ENCODE measurements around the gene CST8. TPM values are rescaled to one million over a fixed set of nuclear protein-coding genes. Genes with fewer than 3 reads are reported as not detected.
A peak's percentile ranks its signal among the peaks of the same experiment; 100 is the strongest.

CST8 gene
- total RNA-seq, 1 donor from 2014 or later: not detected

- peak; percentile 15 for DNase-seq (ENCODE audit: low read depth)
These were observed 28.6 kb downstream of the CST8 start for GRCh38 chr20:23519556-23519955.

- DNase-seq (ENCODE audit: low read depth): no peak
These were observed 29.3 kb downstream of the CST8 start for GRCh38 chr20:23520185-23520584.

GRCh38 chr20:23524146-23524545, 33.2 kb downstream of the CST8 start:
- DNase-seq (ENCODE audit: low read depth): no peak

- DNase-seq (ENCODE audit: low read depth): no peak
These were observed 35.9 kb downstream of the CST8 start for GRCh38 chr20:23526850-23527249.

- no peak for DNase-seq (ENCODE audit: low read depth)
These were observed 38.0 kb downstream of the CST8 start for GRCh38 chr20:23528867-23529431.

GRCh38 chr20:23530937-23531567, 40.1 kb downstream of the CST8 start:
- DNase-seq (ENCODE audit: low read depth): no peak

- DNase-seq (ENCODE audit: low read depth): no peak
These were observed 41.6 kb downstream of the CST8 start for GRCh38 chr20:23532533-23532932.

GRCh38 chr20:23533161-23533560, 42.2 kb downstream of the CST8 start:
- DNase-seq (ENCODE audit: low read depth): no peak

GRCh38 chr20:23534801-23535593, 44.1 kb downstream of the CST8 start:
- no peak for DNase-seq (ENCODE audit: low read depth)

GRCh38 chr20:23536328-23536974, 45.5 kb downstream of the CST8 start:
- peak; percentile 2 for DNase-seq (ENCODE audit: low read depth)

- no peak for DNase-seq (ENCODE audit: low read depth)
These were observed 46.1 kb downstream of the CST8 start for GRCh38 chr20:23537030-23537429.

GRCh38 chr20:23540624-23541023, 49.7 kb downstream of the CST8 start:
- no peak for DNase-seq (ENCODE audit: low read depth)

- no peak for DNase-seq (ENCODE audit: low read depth)
These were observed 50.4 kb downstream of the CST8 start for GRCh38 chr20:23541330-23541729.

- DNase-seq (ENCODE audit: low read depth): no peak
These were observed 50.9 kb downstream of the CST8 start for GRCh38 chr20:23541776-23542175.

- DNase-seq (ENCODE audit: low read depth): no peak
These were observed 51.9 kb downstream of the CST8 start for GRCh38 chr20:23542801-23543200.

GRCh38 chr20:23544133-23544532, 53.2 kb downstream of the CST8 start:
- no peak for DNase-seq (ENCODE audit: low read depth)

Other genes with a start within 250 kb of the CST8 start
- gene NXT1, start 140.3 kb upstream of the CST8 start, total RNA-seq: 26.1 and 28.3 TPM in 2 replicates
- gene GZF1, start 128.9 kb upstream of the CST8 start, total RNA-seq: 20.6 and 27.8 TPM in 2 replicates
- 12.8 and 14.2 TPM in 2 replicates for gene NAPB, start 69.6 kb upstream of the CST8 start, total RNA-seq
- gene CSTL1, start 51.4 kb upstream of the CST8 start, total RNA-seq: not detected in 2 replicates
- not detected in 2 replicates for gene CST11, start 38.2 kb upstream of the CST8 start, total RNA-seq
- gene CST9L, start 77.4 kb downstream of the CST8 start, total RNA-seq: not detected in 2 replicates
- gene CST9, start 114.8 kb downstream of the CST8 start, total RNA-seq: not detected in 2 replicates
- gene CST3, start 146.8 kb downstream of the CST8 start, total RNA-seq: 534 and 577 TPM in 2 replicates
- not detected in 2 replicates for gene CST4, start 197.9 kb downstream of the CST8 start, total RNA-seq

Measured in myocyte (in vitro differentiated cells).